ENCODE data around the gene CCSAP. TPM values are rescaled to one million over a fixed set of nuclear protein-coding genes. Genes with fewer than 3 reads are reported as not detected.

The CCSAP gene
- total RNA-seq, 4 donors from 2014 or later = 0.51 to 14.2 (median 4.3) TPM

DNA sequence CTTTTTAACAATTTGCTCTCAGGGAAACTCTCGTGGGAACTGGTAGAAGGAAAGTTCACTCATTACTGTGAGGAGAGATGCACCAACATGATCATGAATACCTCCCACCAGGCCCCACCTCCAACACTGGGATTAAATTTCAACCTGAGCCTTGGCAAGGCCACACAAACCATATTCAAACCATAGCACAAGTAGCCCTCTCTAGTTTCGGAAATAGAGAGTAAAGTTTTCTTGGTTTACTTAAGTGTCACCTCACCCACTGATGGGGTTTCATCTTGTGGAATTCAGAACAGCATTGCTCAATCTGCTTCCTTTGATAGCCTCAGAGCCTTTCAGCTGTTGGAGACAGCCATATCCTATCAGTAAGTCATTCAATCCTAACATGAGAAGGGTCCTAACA lies 25.5 kb upstream of the CCSAP start:
- TF ChIP-seq, protein P1, sequence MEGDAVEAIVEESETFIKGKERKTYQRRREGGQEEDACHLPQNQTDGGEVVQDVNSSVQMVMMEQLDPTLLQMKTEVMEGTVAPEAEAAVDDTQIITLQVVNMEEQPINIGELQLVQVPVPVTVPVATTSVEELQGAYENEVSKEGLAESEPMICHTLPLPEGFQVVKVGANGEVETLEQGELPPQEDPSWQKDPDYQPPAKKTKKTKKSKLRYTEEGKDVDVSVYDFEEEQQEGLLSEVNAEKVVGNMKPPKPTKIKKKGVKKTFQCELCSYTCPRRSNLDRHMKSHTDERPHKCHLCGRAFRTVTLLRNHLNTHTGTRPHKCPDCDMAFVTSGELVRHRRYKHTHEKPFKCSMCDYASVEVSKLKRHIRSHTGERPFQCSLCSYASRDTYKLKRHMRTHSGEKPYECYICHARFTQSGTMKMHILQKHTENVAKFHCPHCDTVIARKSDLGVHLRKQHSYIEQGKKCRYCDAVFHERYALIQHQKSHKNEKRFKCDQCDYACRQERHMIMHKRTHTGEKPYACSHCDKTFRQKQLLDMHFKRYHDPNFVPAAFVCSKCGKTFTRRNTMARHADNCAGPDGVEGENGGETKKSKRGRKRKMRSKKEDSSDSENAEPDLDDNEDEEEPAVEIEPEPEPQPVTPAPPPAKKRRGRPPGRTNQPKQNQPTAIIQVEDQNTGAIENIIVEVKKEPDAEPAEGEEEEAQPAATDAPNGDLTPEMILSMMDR (IDR thresholded peaks at IDR 0.05) = no peak
- no peak for TF ChIP-seq POLR2A (IDR thresholded peaks at IDR 0.05)
- H3K9me3 ChIP-seq = no peaks in the 10 kb centered on the region
- H3K27me3 ChIP-seq = no peaks in the 10 kb centered on the region
- H3K4me1 ChIP-seq = no peaks in the 10 kb centered on the region
- no peak overlapping the region for H3K27ac ChIP-seq
- DNase-seq = no peak
- no peaks in the 10 kb centered on the region for H3K36me3 ChIP-seq
- intact Hi-C loops (cut with DNase I; ENCODE audit: low total_unique reads) = no loop called here
- H3K4me3 ChIP-seq = no peak overlapping the region

DNA sequence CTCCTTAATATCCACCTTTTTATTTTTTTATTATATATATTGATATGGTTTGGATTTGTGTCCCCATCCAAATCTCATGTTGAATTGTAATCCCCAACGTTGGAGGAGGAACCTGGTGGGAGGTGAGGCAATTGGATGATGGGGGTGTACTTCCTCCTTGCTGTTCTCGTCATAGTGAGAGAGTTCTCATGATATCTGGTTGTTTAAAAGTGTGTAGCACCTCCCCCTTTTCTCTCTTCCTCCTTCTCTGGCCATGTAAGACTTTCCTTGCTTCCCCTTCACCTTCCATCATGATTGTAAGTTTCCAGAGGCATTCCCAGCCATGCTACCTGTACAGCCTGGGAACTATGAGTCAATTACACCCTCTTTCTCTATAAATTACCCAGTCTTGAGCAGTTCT lies 22.7 kb upstream of the CCSAP start:
- DNase-seq = no peak
- no peaks in the 10 kb centered on the region for H3K27me3 ChIP-seq
- H3K9me3 ChIP-seq = no peaks in the 10 kb centered on the region
- no peak overlapping the region for H3K27ac ChIP-seq
- intact Hi-C loops (cut with DNase I; ENCODE audit: low total_unique reads) = no loop called here
- H3K36me3 ChIP-seq = no peaks in the 10 kb centered on the region
- H3K4me1 ChIP-seq = no peaks in the 10 kb centered on the region
- TF ChIP-seq POLR2A (IDR thresholded peaks at IDR 0.05) = no peak
- TF ChIP-seq, protein P1 (IDR thresholded peaks at IDR 0.05) = no peak
- H3K4me3 ChIP-seq = no peak overlapping the region

- Histone ChIP-seq H3K4me3 (no peak overlapping the region), H3K36me3 (no peaks in the 10 kb centered on the region), H3K27ac (no peak overlapping the region), H3K9me3 (no peaks in the 10 kb centered on the region), H3K4me1 (no peaks in the 10 kb centered on the region), H3K27me3 (no peaks in the 10 kb centered on the region)
- intact Hi-C loops (cut with DNase I; ENCODE audit: low total_unique reads) = no loop called here
- no peak for DNase-seq
- no peak for TF ChIP-seq POLR2A (IDR thresholded peaks at IDR 0.05)
- TF ChIP-seq, protein P1 (IDR thresholded peaks at IDR 0.05) = no peak
These were observed 21.6 kb upstream of the CCSAP start for GRCh38 chr1:229364207-229365065.

DNA sequence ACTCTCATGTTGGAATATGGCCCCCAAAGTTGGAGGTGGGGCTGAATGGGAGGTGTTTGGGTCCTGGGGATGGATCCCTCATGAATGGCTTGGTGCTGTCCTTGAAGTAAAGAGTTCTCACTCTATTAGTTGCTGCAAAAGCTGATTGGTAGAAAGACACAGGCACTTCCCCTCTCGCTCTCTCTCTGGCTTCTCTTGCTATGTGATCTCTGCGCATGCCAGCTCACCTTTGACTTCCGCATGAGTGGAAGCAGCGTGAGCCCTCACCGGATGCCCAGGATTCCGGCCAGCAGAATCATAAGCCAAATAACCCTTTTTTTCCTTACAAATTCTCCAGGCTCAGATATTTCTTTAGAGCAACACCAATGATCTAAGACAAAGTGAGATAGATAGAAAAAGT lies 20.9 kb upstream of the CCSAP start:
- no peak overlapping the region for H3K27ac ChIP-seq
- no peaks in the 10 kb centered on the region for H3K27me3 ChIP-seq
- no peaks in the 10 kb centered on the region for H3K36me3 ChIP-seq
- intact Hi-C loops (cut with DNase I; ENCODE audit: low total_unique reads) = no loop called here
- no peaks in the 10 kb centered on the region for H3K9me3 ChIP-seq
- TF ChIP-seq, protein P1 (IDR thresholded peaks at IDR 0.05) = no peak
- TF ChIP-seq POLR2A (IDR thresholded peaks at IDR 0.05) = no peak
- no peak overlapping the region for H3K4me3 ChIP-seq
- no peak for DNase-seq
- H3K4me1 ChIP-seq = no peaks in the 10 kb centered on the region

GRCh38 chr1:229360420-229360819 lies 17.6 kb upstream of the CCSAP start:
- H3K4me3 ChIP-seq = no peak overlapping the region
- no peaks in the 10 kb centered on the region for H3K4me1 ChIP-seq
- DNase-seq = no peak
- no peaks in the 10 kb centered on the region for H3K9me3 ChIP-seq
- TF ChIP-seq POLR2A (IDR thresholded peaks at IDR 0.05) = no peak
- TF ChIP-seq, protein P1 (IDR thresholded peaks at IDR 0.05) = no peak
- H3K36me3 ChIP-seq = no peaks in the 10 kb centered on the region
- no peak overlapping the region for H3K27ac ChIP-seq
- intact Hi-C loops (cut with DNase I; ENCODE audit: low total_unique reads) = no loop called here
- no peaks in the 10 kb centered on the region for H3K27me3 ChIP-seq

All from uterus (tissue), 4 donors.